GM12878 (cell line): Measurements from ENCODE around the gene ZNF511. TPM values are rescaled to one million over a fixed set of nuclear protein-coding genes. Genes with fewer than 3 reads are reported as not detected.

Source experiments
- ATAC-seq: fragments of 200-7000 bp; cut with Tn5 transposase; 3 replicates; pipeline ENCODE4 v1.9.1; 2020; ENCODE audit warnings: mild to moderate bottlenecking, moderate library complexity
- BruUV-seq: library from RNA; stranded (reverse); fragments of 400-500 nt; replicated peaks from 2 replicates; lab custom pipeline; 2021; lab: Mats Ljungman, UMichigan
- CTCF ChIA-PET: fragments of 300-600 bp; sonication (Branson Sonifier 250); formaldehyde crosslinking; extraction: SDS; loops from one replicate; lab custom pipeline; 2021; ENCODE audit warnings: inconsistent platforms; lab: Yijun Ruan, JAX
- POLR2A ChIA-PET: fragments of 350-600 bp; formaldehyde crosslinking; extraction: SDS; loops from one replicate; lab custom pipeline; 2021; ENCODE audit warnings: inconsistent platforms; lab: Charles Lee
- RAD21 ChIA-PET: fragments of 300-600 bp; sonication (Branson Sonifier 250); formaldehyde crosslinking; loops from one replicate; lab custom pipeline; 2023; ENCODE audit warnings: antibody characterized with exemption; ENCODE audit not compliant: unreplicated experiment; lab: Charles Lee
- SMC1A ChIA-PET: fragments of 300-600 bp; sonication (Branson Sonifier 250); formaldehyde crosslinking; loops from one replicate; lab custom pipeline; 2023; ENCODE audit not compliant: unreplicated experiment, uncharacterized antibody; lab: Charles Lee
- DNase-seq: peaks from one replicate; pipeline ENCODE4 v3.0.0-alpha.2; 2011; ENCODE audit warnings: low read depth, low spot score
- FAIRE-seq: peaks from 3 replicates; lab custom pipeline; 2011; peaks lifted over from hg19 to GRCh38; lab: Jason Lieb, UNC
- H2AFZ ChIP-seq: 2 replicates; pipeline ENCODE4 v1.6.0; 2011; ENCODE audit warnings: low read depth, low read length, control low read depth; ENCODE audit not compliant: control insufficient read depth
- H3K27ac ChIP-seq: 2 replicates; pipeline ENCODE4 v1.5.1; 2011; ENCODE audit warnings: control low read depth; ENCODE audit not compliant: control insufficient read depth, insufficient read depth
- H3K27me3 ChIP-seq, 2 experiments: replicated peaks in 1 of 2; 2 replicates each; pipeline versions ENCODE4 v1.6.0 to v1.6.1; 2011; ENCODE audit warnings: low read length in 1 of 2; ENCODE audit not compliant: control insufficient read depth in 2 of 2, insufficient read depth in 2 of 2
- H3K36me3 ChIP-seq, 2 experiments: 2 replicates each; pipeline ENCODE4 v1.5.1; 2011; ENCODE audit warnings: low read length in 1 of 2; ENCODE audit not compliant: control insufficient read depth in 2 of 2, insufficient read depth in 2 of 2
- H3K4me1 ChIP-seq: 2 replicates; pipeline ENCODE4 v1.6.1; 2011; ENCODE audit warnings: mild to moderate bottlenecking, low read length, moderate library complexity, mixed read lengths; ENCODE audit not compliant: control insufficient read depth, insufficient read depth
- H3K4me2 ChIP-seq: 2 replicates; pipeline ENCODE4 v1.6.0; 2011; ENCODE audit warnings: control low read depth; ENCODE audit not compliant: control insufficient read depth, insufficient read depth
- H3K4me3 ChIP-seq: fragments of 200-600 bp; sonication (generic); 2 replicates; pipeline ENCODE4 v1.5.1; 2016
- H3K79me2 ChIP-seq: 2 replicates; pipeline ENCODE4 v1.6.0; 2011; ENCODE audit warnings: low read length; ENCODE audit not compliant: control insufficient read depth, insufficient read depth
- H3K9ac ChIP-seq: 2 replicates; pipeline ENCODE4 v1.8.0; 2011; ENCODE audit warnings: low read length, control low read depth, mixed read lengths; ENCODE audit not compliant: control insufficient read depth, insufficient read depth
- H3K9me3 ChIP-seq: replicated peaks from 3 replicates; pipeline ENCODE4 v1.5.1; 2011; ENCODE audit warnings: mild to moderate bottlenecking, low read length; ENCODE audit not compliant: control insufficient read depth, insufficient read depth
- H4K20me1 ChIP-seq: 2 replicates; pipeline ENCODE4 v1.6.0; 2011; ENCODE audit not compliant: control insufficient read depth, insufficient read depth
- JUNB ChIP-seq: IDR thresholded peaks from 2 replicates; pipeline ENCODE4 v1.6.1; 2016; ENCODE audit warnings: antibody characterized with exemption, mild to moderate bottlenecking
- PBX3 ChIP-seq: IDR thresholded peaks from 2 replicates; pipeline ENCODE4 v1.6.1; 2011; ENCODE audit warnings: mild to moderate bottlenecking, low read depth, low read length, moderate library complexity; ENCODE audit not compliant: insufficient replicate concordance
- POLR2AphosphoS5 ChIP-seq: IDR thresholded peaks from 2 replicates; pipeline ENCODE4 v1.6.1; 2011; ENCODE audit warnings: mild to moderate bottlenecking, low read length, inconsistent platforms
- RELB ChIP-seq: fragments of 450-650 bp; IDR thresholded peaks from 2 replicates; pipeline ENCODE4 v1.6.1; 2017; ENCODE audit warnings: low read depth, mild to moderate bottlenecking, moderate library complexity
- WGBS: methylation state at CpG from one replicate; pipeline ENCODE4 v1.1.6; 2016; ENCODE audit warnings: low lambda C conversion rate; ENCODE audit not compliant: insufficient replicate concordance, insufficient coverage; ENCODE audit errors: missing lambda C conversion rate; 5-methylcytosine and 5-hydroxymethylcytosine counted together
- in situ Hi-C: fragments of 300-500 bp; cut with MboI; formaldehyde crosslinking; loops from 9 replicates; pipeline ENCODE4 v1.14.3; 2018; ENCODE audit warnings: mixed read lengths
- intact Hi-C: fragments of 100-400 bp; cut with micrococcal nuclease; formaldehyde crosslinking; loops from one replicate; pipeline ENCODE4 v1.14.2; 2022; ENCODE audit not compliant: unreplicated experiment
- polyA plus RNA-seq, 11 experiments: library from polyadenylated mRNA; depleted of rRNA in 4 of 11; unstranded in 6 of 11; stranded (reverse) in 5 of 11; fragments of >200 nt; fragmentation: Nextera tagmentation in 4 of 11; fragmentation: Illumina TruSeq in 1 of 11; extraction: Ambion mirVana in 4 of 11; extraction: Trizol in 1 of 11; gene quantifications; 1 replicate in 1 of 11; 2 replicates in 10 of 11; pipeline versions ENCODE4 v1.2.1 to v1.2.3, GENCODE V29; 2011 to 2016; ENCODE audit warnings: inconsistent platforms in 2 of 11, missing spikeins in 2 of 11, low read depth in 1 of 11
- total RNA-seq, 4 experiments: library from RNA; depleted of rRNA in 3 of 4; stranded (reverse); fragments of >200 nt in 3 of 4; fragmentation: Illumina TruSeq in 1 of 4; extraction: Trizol in 1 of 4; gene quantifications; 2 replicates each; pipeline versions ENCODE4 v1.2.1 to v1.2.3, GENCODE V29; 2013 to 2021
- TF ChIP-seq, protein P1 (sequence below): fragments of 450-650 bp; IDR thresholded peaks from 2 replicates; pipeline ENCODE4 v1.6.1; 2017; ENCODE audit warnings: antibody characterized with exemption, mild to moderate bottlenecking, moderate library complexity

The ZNF511 gene
- total and polyA plus RNA-seq, 10 of the 15 experiments (the other 5 are each of a cell fraction or from before 2014, with no cell fraction given) = 0.58 to 110 (median 32.0) TPM

DNA sequence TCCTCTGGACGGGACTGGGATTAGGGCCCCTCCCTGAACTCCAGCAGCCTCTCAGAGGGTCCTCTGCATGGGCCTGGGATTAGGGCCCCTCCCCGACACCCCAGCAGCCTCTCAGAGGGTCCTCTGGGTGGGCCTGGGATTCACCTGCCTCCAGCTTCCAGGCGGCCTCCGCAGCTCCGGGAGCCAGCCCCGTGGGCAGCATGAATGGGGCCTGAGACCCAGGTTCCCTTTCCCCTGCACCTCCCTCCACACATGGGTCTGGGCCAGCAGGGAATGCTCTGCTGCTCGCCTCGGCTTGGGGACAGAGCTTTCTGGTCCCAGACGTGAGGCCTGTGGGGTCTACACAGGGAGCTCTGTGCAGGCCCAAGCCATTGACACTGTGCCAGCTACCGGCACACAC, 5.5 kb upstream of the ZNF511 start (continued):
- TF ChIP-seq, protein P1, sequence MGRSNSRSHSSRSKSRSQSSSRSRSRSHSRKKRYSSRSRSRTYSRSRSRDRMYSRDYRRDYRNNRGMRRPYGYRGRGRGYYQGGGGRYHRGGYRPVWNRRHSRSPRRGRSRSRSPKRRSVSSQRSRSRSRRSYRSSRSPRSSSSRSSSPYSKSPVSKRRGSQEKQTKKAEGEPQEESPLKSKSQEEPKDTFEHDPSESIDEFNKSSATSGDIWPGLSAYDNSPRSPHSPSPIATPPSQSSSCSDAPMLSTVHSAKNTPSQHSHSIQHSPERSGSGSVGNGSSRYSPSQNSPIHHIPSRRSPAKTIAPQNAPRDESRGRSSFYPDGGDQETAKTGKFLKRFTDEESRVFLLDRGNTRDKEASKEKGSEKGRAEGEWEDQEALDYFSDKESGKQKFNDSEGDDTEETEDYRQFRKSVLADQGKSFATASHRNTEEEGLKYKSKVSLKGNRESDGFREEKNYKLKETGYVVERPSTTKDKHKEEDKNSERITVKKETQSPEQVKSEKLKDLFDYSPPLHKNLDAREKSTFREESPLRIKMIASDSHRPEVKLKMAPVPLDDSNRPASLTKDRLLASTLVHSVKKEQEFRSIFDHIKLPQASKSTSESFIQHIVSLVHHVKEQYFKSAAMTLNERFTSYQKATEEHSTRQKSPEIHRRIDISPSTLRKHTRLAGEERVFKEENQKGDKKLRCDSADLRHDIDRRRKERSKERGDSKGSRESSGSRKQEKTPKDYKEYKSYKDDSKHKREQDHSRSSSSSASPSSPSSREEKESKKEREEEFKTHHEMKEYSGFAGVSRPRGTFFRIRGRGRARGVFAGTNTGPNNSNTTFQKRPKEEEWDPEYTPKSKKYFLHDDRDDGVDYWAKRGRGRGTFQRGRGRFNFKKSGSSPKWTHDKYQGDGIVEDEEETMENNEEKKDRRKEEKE = no peak

DNA sequence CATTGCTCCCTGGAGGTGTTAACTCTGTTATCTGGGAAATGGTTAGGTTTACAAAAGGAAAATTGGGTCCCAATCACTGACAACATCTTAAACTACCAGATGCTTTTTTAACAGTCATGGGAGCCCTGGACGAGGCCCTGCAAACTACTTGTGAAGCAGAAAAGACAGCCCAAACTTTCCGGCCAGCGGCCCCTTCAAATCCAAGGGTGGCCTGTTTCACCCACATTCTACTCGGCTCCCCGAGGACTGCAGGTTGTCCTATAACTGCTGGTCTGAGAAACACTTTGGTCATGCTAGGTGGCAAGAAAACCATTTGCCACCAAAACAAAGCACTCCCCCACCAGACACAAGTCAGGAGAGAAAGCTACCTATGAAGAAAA, 2.6 kb upstream of the ZNF511 start:
- intact Hi-C loops = loop anchor here (5.0 kb wide), 1 partner anchor 86 kb away; the partner anchor contains the start of gene MTG1
- Histone ChIP-seq H3K27ac (peak overlapping the region; percentile 38), H3K36me3 (peaks cover 6 to 7% of the 10 kb centered on the region in 2 experiments; a peak in 3 of 4 replicates), H2AFZ (no peak overlapping the region), H3K27me3 (no peaks in the 10 kb centered on the region), H3K9ac (no peak overlapping the region; the same call in 1 of the 2 replicates), H3K4me2 (peak overlapping the region; percentile 31), H3K4me3 (no peak overlapping the region), H3K9me3 (no peaks in the 10 kb centered on the region), H3K4me1 (peaks cover 19% of the 10 kb centered on the region), H4K20me1 (no peaks in the 10 kb centered on the region; the same call in 1 of the 2 replicates), H3K79me2 (peaks cover 38% of the 10 kb centered on the region)
- no peak for TF ChIP-seq JUNB
- TF ChIP-seq RELB = 0 out of 2 replicates have a peak, but pooled peaks have one; percentile 2
- TF ChIP-seq POLR2AphosphoS5 = peak; percentile 15; the same call in 1 of the 2 replicates
- no peak for TF ChIP-seq PBX3
- ATAC-seq (no peak), FAIRE-seq (no peak), DNase-seq (no peak)
- POLR2A ChIA-PET = interaction anchor here (1.0 kb wide), 1 partner anchor 28 kb away, joined by 3 read pairs; no protein-coding TSS in a partner anchor
- in situ Hi-C loops = loop anchor here (5.0 kb wide), 1 partner anchor 164 kb away; no protein-coding TSS in a partner anchor
- BruUV-seq = no TSS peak
- CTCF ChIA-PET = interaction anchor here (0.9 to 2.9 kb wide), 6 partner anchors 12 to 48 kb away, joined by 3 to 15 read pairs (median 12); partner anchors contain the start of gene ADAM8
- 63% methylated on average over 5 of the region's 5 CpGs for WGBS
- SMC1A ChIA-PET = interaction anchor here (1.2 kb wide), 1 partner anchor 28 kb away, joined by 4 read pairs; no protein-coding TSS in a partner anchor
- RAD21 ChIA-PET = no interaction called here
